HepG2 (cell line): Measurements from ENCODE around the gene DNAJC5. TPM values are rescaled to one million over a fixed set of nuclear protein-coding genes. Genes with fewer than 3 reads are reported as not detected.

Experiments used
- AHDC1 ChIP-seq: sonication (generic); formaldehyde crosslinking; IDR thresholded peaks from 2 replicates; pipeline ENCODE4 v1.5.1; 2020; ENCODE audit warnings: mild to moderate bottlenecking, missing genetic modification reagents, borderline replicate concordance
- ATF7-NPFF ChIP-seq: sonication (generic); formaldehyde crosslinking; IDR thresholded peaks from 2 replicates; pipeline ENCODE4 v1.8.1; 2023; ENCODE audit warnings: mild to moderate bottlenecking, low read depth, missing genetic modification reagents, moderate library complexity
- CCDC6 ChIP-seq: sonication (generic); formaldehyde crosslinking; IDR thresholded peaks from 2 replicates; pipeline ENCODE4 v1.8.1; 2022; ENCODE audit warnings: mild to moderate bottlenecking, missing genetic modification reagents, moderate library complexity
- CEBPB ChIP-seq: IDR thresholded peaks from 2 replicates; pipeline ENCODE4 v1.6.1; 2011; ENCODE audit warnings: low read depth, low read length, improper control_type of control experiment, borderline replicate concordance
- HOXA5 ChIP-seq: sonication (generic); formaldehyde crosslinking; IDR thresholded peaks from 2 replicates; pipeline ENCODE4 v1.4.0; 2020; ENCODE audit warnings: missing genetic modification reagents
- MBD4 ChIP-seq: IDR thresholded peaks from 2 replicates; pipeline ENCODE4 v1.6.1; 2012; ENCODE audit warnings: low read length, inconsistent platforms, borderline replicate concordance
- NONO ChIP-seq, 2 experiments: fragments of 450-650 bp in 1 of 2; sonication (generic) in 1 of 2; formaldehyde crosslinking in 1 of 2; IDR thresholded peaks in 1 of 2; conservative IDR thresholded peaks in 1 of 2; 2 replicates each; pipeline versions ENCODE4 v1.6.1 to v1.8.0; 2017 to 2022; ENCODE audit warnings: mild to moderate bottlenecking in 1 of 2, missing genetic modification reagents in 1 of 2, moderate library complexity in 1 of 2
- PREB ChIP-seq: sonication (generic); formaldehyde crosslinking; IDR thresholded peaks from 2 replicates; pipeline ENCODE4 v1.4.0; 2020; ENCODE audit warnings: missing genetic modification reagents
- ZNF253 ChIP-seq: sonication (generic); formaldehyde crosslinking; IDR thresholded peaks from 2 replicates; pipeline ENCODE4 v1.8.0; 2022; ENCODE audit warnings: mild to moderate bottlenecking, missing genetic modification reagents, borderline replicate concordance
- ZNF33A ChIP-seq: sonication (generic); formaldehyde crosslinking; IDR thresholded peaks from 2 replicates; pipeline ENCODE4 v1.5.1; 2020; ENCODE audit warnings: missing genetic modification reagents, mild to moderate bottlenecking, moderate library complexity, borderline replicate concordance
- ZNF512 ChIP-seq: sonication (generic); formaldehyde crosslinking; IDR thresholded peaks from 2 replicates; pipeline ENCODE4 v1.4.0; 2020; ENCODE audit warnings: mild to moderate bottlenecking, missing genetic modification reagents
- ZNF550 ChIP-seq: sonication (generic); formaldehyde crosslinking; IDR thresholded peaks from 2 replicates; pipeline ENCODE4 v1.4.0; 2020; ENCODE audit warnings: mild to moderate bottlenecking, missing genetic modification reagents, borderline replicate concordance
- ZNF629 ChIP-seq: sonication (generic); formaldehyde crosslinking; conservative IDR thresholded peaks from 2 replicates; pipeline ENCODE4 v1.5.0; 2020; ENCODE audit warnings: missing genetic modification reagents
- ZSCAN22 ChIP-seq: sonication (generic); formaldehyde crosslinking; IDR thresholded peaks from 2 replicates; pipeline ENCODE4 v1.4.0; 2020; ENCODE audit warnings: mild to moderate bottlenecking, missing genetic modification reagents
- polyA plus RNA-seq, 8 experiments: library from polyadenylated mRNA; depleted of rRNA in 3 of 8; stranded (reverse) in 7 of 8; unstranded in 1 of 8; fragments of >200 nt; fragmentation: Illumina TruSeq in 4 of 8; extraction: Trizol in 4 of 8; gene quantifications; 2 replicates each; pipeline versions ENCODE4 v1.2.1 to v1.2.3, GENCODE V29; 2011 to 2016; ENCODE audit warnings: low read depth in 4 of 8, missing spikeins in 1 of 8, mixed read lengths in 1 of 8; ENCODE audit not compliant: insufficient read depth in 1 of 8
- total RNA-seq, 5 experiments: library from RNA; depleted of rRNA; stranded (reverse); fragments of >200 nt; fragmentation: Illumina TruSeq; extraction: Trizol; gene quantifications; 2 replicates each; pipeline ENCODE4 v1.2.3, GENCODE V29; 2016; ENCODE audit warnings: low read depth in 1 of 5
- TF ChIP-seq, protein P1 (sequence below): sonication (generic); formaldehyde crosslinking; IDR thresholded peaks from 2 replicates; pipeline ENCODE4 v1.4.0; 2020; ENCODE audit warnings: missing genetic modification reagents, low read depth, mild to moderate bottlenecking, borderline replicate concordance
- TF ChIP-seq, protein P2 (sequence below): sonication (generic); formaldehyde crosslinking; IDR thresholded peaks from 2 replicates; pipeline ENCODE4 v1.4.0; 2020; ENCODE audit warnings: low read depth, missing genetic modification reagents

The DNAJC5 gene
- total and polyA plus RNA-seq, 2 of the 13 experiments (the other 11 are each of a cell fraction or from before 2014, with no cell fraction given), result 42.8 to 64.5 TPM

DNA sequence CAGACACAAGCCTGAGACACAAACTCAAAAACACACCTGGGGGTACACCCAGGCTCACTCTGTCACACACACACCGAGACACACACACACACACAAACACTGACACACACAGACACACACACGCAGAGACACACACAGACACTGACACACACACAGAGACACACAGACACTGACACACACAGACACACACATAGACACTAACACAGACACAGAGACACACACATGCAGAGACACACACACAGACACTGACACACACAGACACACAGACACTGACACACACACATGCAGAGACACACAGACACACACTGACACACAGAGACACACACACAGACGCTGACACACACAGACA lies 48.1 kb upstream of the DNAJC5 start (continued):
- peak; percentile 95; the same call in 1 of the 2 replicates for TF ChIP-seq NONO (IDR thresholded peaks at IDR 0.05)
- TF ChIP-seq NONO (CRISPR knock-in tag; conservative IDR thresholded peaks at IDR 0.05), result no peak
- no peak for TF ChIP-seq CEBPB
- no peak for TF ChIP-seq ZNF629
- 0 out of 2 replicates have a peak, but pooled peaks have one; percentile 20 for TF ChIP-seq ZNF550
- TF ChIP-seq CCDC6 (CRISPR knock-in tag), result no peak
- 0 out of 2 replicates have a peak, but pooled peaks have one; percentile 22 for TF ChIP-seq ZNF512
- no peak for TF ChIP-seq HOXA5
- TF ChIP-seq, protein P1, sequence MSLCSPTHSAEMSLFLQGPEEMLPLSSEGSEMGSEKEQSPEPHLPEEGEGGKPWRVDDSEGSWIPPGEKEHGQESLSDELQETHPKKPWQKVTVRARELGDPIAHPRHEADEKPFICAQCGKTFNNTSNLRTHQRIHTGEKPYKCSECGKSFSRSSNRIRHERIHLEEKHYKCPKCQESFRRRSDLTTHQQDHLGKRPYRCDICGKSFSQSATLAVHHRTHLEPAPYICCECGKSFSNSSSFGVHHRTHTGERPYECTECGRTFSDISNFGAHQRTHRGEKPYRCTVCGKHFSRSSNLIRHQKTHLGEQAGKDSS (CRISPR knock-in tag), result no peak
- no peak for TF ChIP-seq PREB (CRISPR knock-in tag)
- no peak for TF ChIP-seq AHDC1 (CRISPR knock-in tag)
- no peak for TF ChIP-seq MBD4
- TF ChIP-seq ZNF253 (CRISPR knock-in tag), result no peak
- TF ChIP-seq ZSCAN22, result no peak
- no peak for TF ChIP-seq ZNF33A (CRISPR knock-in tag)
- TF ChIP-seq, protein P2, sequence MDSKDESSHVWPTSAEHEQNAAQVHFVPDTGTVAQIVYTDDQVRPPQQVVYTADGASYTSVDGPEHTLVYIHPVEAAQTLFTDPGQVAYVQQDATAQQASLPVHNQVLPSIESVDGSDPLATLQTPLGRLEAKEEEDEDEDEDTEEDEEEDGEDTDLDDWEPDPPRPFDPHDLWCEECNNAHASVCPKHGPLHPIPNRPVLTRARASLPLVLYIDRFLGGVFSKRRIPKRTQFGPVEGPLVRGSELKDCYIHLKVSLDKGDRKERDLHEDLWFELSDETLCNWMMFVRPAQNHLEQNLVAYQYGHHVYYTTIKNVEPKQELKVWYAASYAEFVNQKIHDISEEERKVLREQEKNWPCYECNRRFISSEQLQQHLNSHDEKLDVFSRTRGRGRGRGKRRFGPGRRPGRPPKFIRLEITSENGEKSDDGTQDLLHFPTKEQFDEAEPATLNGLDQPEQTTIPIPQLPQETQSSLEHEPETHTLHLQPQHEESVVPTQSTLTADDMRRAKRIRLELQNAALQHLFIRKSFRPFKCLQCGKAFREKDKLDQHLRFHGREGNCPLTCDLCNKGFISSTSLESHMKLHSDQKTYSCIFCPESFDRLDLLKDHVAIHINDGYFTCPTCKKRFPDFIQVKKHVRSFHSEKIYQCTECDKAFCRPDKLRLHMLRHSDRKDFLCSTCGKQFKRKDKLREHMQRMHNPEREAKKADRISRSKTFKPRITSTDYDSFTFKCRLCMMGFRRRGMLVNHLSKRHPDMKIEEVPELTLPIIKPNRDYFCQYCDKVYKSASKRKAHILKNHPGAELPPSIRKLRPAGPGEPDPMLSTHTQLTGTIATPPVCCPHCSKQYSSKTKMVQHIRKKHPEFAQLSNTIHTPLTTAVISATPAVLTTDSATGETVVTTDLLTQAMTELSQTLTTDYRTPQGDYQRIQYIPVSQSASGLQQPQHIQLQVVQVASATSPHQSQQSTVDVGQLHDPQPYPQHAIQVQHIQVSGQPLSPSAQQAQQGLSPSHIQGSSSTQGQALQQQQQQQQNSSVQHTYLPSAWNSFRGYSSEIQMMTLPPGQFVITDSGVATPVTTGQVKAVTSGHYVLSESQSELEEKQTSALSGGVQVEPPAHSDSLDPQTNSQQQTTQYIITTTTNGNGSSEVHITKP (CRISPR knock-in tag), result no peak
- no peak; the same call in 1 of the 2 replicates for TF ChIP-seq ATF7-NPFF (CRISPR knock-in tag)
